SK-N-SH treated with all-trans-retinoic acid at 6 μM for 48 hours (cell line): ENCODE data around the gene DOK4.

Experiments
- ATAC-seq: fragments of 200-7000 bp; cut with Tn5 transposase; 3 replicates; pipeline ENCODE4 v1.9.1; 2020; ENCODE audit warnings: mild to moderate bottlenecking, moderate library complexity
- BACH2 ChIP-seq: fragments of 250-450 bp; sonication (Bioruptor Pico); IDR thresholded peaks from 2 replicates; pipeline ENCODE4 v1.9.0; 2021; ENCODE audit warnings: mild to moderate bottlenecking, borderline replicate concordance
- CREB5 ChIP-seq: fragments of 250-450 bp; sonication (Bioruptor Pico); IDR thresholded peaks from 2 replicates; pipeline ENCODE4 v1.5.1; 2020; ENCODE audit warnings: low read depth, mild to moderate bottlenecking, moderate library complexity
- CSDC2 ChIP-seq: fragments of 250-450 bp; sonication (Bioruptor Pico); IDR thresholded peaks from 2 replicates; pipeline ENCODE4 v1.5.0; 2020; ENCODE audit warnings: mild to moderate bottlenecking, moderate library complexity
- CSRNP3 ChIP-seq: fragments of 250-450 bp; sonication (Bioruptor Pico); IDR thresholded peaks from 2 replicates; pipeline ENCODE4 v1.5.1; 2021; ENCODE audit warnings: mild to moderate bottlenecking, moderate library complexity
- ESRRG ChIP-seq: fragments of 250-450 bp; sonication (Bioruptor Pico); IDR thresholded peaks from 2 replicates; pipeline ENCODE4 v1.6.1; 2021; ENCODE audit warnings: mild to moderate bottlenecking
- GLIS3 ChIP-seq: fragments of 250-450 bp; sonication (Bioruptor Pico); IDR thresholded peaks from 2 replicates; pipeline ENCODE4 v1.5.0; 2020; ENCODE audit warnings: mild to moderate bottlenecking, moderate library complexity
- ISL1 ChIP-seq: fragments of 250-450 bp; sonication (Bioruptor Pico); IDR thresholded peaks from 2 replicates; pipeline ENCODE4 v2.1.2; 2022; ENCODE audit warnings: mild to moderate bottlenecking, moderate library complexity
- PATZ1 ChIP-seq: fragments of 250-450 bp; sonication (Bioruptor Pico); IDR thresholded peaks from 2 replicates; pipeline ENCODE4 v1.8.0; 2020; ENCODE audit warnings: mild to moderate bottlenecking, moderate library complexity, borderline replicate concordance
- POU6F1 ChIP-seq: fragments of 250-450 bp; sonication (Bioruptor Pico); IDR thresholded peaks from 2 replicates; pipeline ENCODE4 v1.8.0; 2021; ENCODE audit warnings: low read depth, mild to moderate bottlenecking, moderate library complexity, borderline replicate concordance
- PPARA ChIP-seq: fragments of 250-450 bp; sonication (Bioruptor Pico); IDR thresholded peaks from 2 replicates; pipeline ENCODE4 v1.5.0; 2020; ENCODE audit warnings: mild to moderate bottlenecking, borderline replicate concordance
- RARB ChIP-seq: fragments of 250-450 bp; sonication (Bioruptor Pico); IDR thresholded peaks from 2 replicates; pipeline ENCODE4 v1.8.0; 2021; ENCODE audit warnings: mild to moderate bottlenecking, moderate library complexity
- TCF4 ChIP-seq: fragments of 250-450 bp; sonication (Bioruptor Pico); IDR thresholded peaks from 2 replicates; pipeline ENCODE4 v1.8.0; 2021; ENCODE audit warnings: mild to moderate bottlenecking, moderate library complexity, borderline replicate concordance
- TOX ChIP-seq: fragments of 250-450 bp; sonication (Bioruptor Pico); IDR thresholded peaks from 2 replicates; pipeline ENCODE4 v1.8.0; 2021; ENCODE audit warnings: mild to moderate bottlenecking, moderate library complexity, borderline replicate concordance
- TSHZ2 ChIP-seq: fragments of 250-450 bp; sonication (Bioruptor Pico); IDR thresholded peaks from 2 replicates; pipeline ENCODE4 v1.5.0; 2020; ENCODE audit warnings: mild to moderate bottlenecking, moderate library complexity
- ZFP3 ChIP-seq: fragments of 250-450 bp; sonication (Bioruptor Pico); IDR thresholded peaks from 2 replicates; pipeline ENCODE4 v1.5.0; 2020; ENCODE audit warnings: mild to moderate bottlenecking, moderate library complexity
- ZFP30 ChIP-seq: fragments of 450-650 bp; formaldehyde crosslinking; IDR thresholded peaks from 2 replicates; pipeline ENCODE4 v1.5.0; 2022; ENCODE audit warnings: mild to moderate bottlenecking, moderate library complexity
- ZNF8 ChIP-seq: fragments of 450-650 bp; formaldehyde crosslinking; IDR thresholded peaks from 2 replicates; pipeline ENCODE4 v1.5.0; 2020; ENCODE audit warnings: mild to moderate bottlenecking, moderate library complexity

DOK4 gene

GRCh38 chr16:57530522-57531252 lies 44.4 kb upstream of the DOK4 start (continued):
- no peak for TF ChIP-seq TSHZ2

- no peak for TF ChIP-seq PATZ1 (CRISPR knock-in tag)
- TF ChIP-seq POU6F1 (CRISPR knock-in tag), result no peak
- no peak for TF ChIP-seq ZFP30 (CRISPR knock-in tag)
- TF ChIP-seq CSDC2 (CRISPR knock-in tag), result no peak
- TF ChIP-seq PPARA (CRISPR knock-in tag), result no peak
- no peak for TF ChIP-seq CREB5 (CRISPR knock-in tag)
- TF ChIP-seq CSRNP3 (CRISPR knock-in tag), result no peak
- no peak for TF ChIP-seq ZFP3 (CRISPR knock-in tag)
- no peak for TF ChIP-seq ISL1 (CRISPR knock-in tag)
- no peak for TF ChIP-seq TOX (CRISPR knock-in tag)
- peak; percentile 86 for ATAC-seq
Observed at GRCh38 chr16:57530104-57530521, 43.8 kb upstream of the DOK4 start.

GRCh38 chr16:57529391-57530103 lies 43.3 kb upstream of the DOK4 start:
- no peak for TF ChIP-seq CSDC2 (CRISPR knock-in tag)
- TF ChIP-seq BACH2, result no peak
- no peak for TF ChIP-seq TOX (CRISPR knock-in tag)
- TF ChIP-seq ZNF8, result no peak
- no peak for TF ChIP-seq CREB5 (CRISPR knock-in tag)
- no peak for TF ChIP-seq TSHZ2
- no peak for TF ChIP-seq CSRNP3 (CRISPR knock-in tag)
- TF ChIP-seq ZFP30 (CRISPR knock-in tag), result no peak
- no peak for TF ChIP-seq ESRRG (CRISPR knock-in tag)
- no peak for TF ChIP-seq ZFP3 (CRISPR knock-in tag)
- TF ChIP-seq TCF4 (CRISPR knock-in tag), result no peak
- no peak for TF ChIP-seq GLIS3 (CRISPR knock-in tag)
- TF ChIP-seq RARB (CRISPR knock-in tag), result no peak
- TF ChIP-seq, all 23 proteins: peak for 0
- no peak; the same call in 2 of the 3 replicates for ATAC-seq
